Kidney (tissue), 14 donors: ENCODE results near the gene FGR. TPM values are rescaled to one million over a fixed set of nuclear protein-coding genes. Genes with fewer than 3 reads are reported as not detected.

Source experiments
- DNase-seq, 5 donors: peaks; one replicate each; pipeline ENCODE4 v3.0.0-alpha.2; 2013 to 2020
- FAIRE-seq: peaks from 2 replicates; lab custom pipeline; 2012; peaks lifted over from hg19 to GRCh38; lab: Jason Lieb, UNC
- H3K27ac ChIP-seq, 2 donors: one replicate each; pipeline ENCODE4 v1.7.0; 2013; ENCODE audit warnings: low read depth in 2 of 2, low read length in 2 of 2, inconsistent platforms in 1 of 2
- H3K27me3 ChIP-seq: one replicate; pipeline ENCODE4 v1.7.1; 2013; ENCODE audit warnings: low read length, inconsistent platforms; ENCODE audit not compliant: control insufficient read depth, insufficient read depth
- H3K36me3 ChIP-seq, 3 donors: one replicate each; pipeline versions ENCODE4 v1.7.0 to v1.7.1; 2013; ENCODE audit warnings: low read length in 3 of 3, control low read depth in 1 of 3, inconsistent platforms in 1 of 3; ENCODE audit not compliant: insufficient read depth in 3 of 3, control insufficient read depth in 2 of 3
- H3K4me1 ChIP-seq, 3 donors: one replicate each; pipeline versions ENCODE4 v1.7.0 to v1.7.1; 2013; ENCODE audit warnings: low read length in 3 of 3, inconsistent platforms in 1 of 3, low read depth in 1 of 3; ENCODE audit not compliant: control insufficient read depth in 2 of 3, insufficient read depth in 2 of 3
- H3K4me3 ChIP-seq, 3 donors: one replicate each; pipeline versions ENCODE4 v1.7.0 to v1.8.1; 2013; ENCODE audit warnings: low read length in 3 of 3, control low read depth in 1 of 3, inconsistent platforms in 1 of 3
- H3K9ac ChIP-seq, 3 donors: one replicate each; pipeline versions ENCODE4 v1.7.0 to v1.7.1; 2013; ENCODE audit warnings: low read length in 3 of 3, control low read depth in 1 of 3, inconsistent platforms in 1 of 3
- H3K9me3 ChIP-seq, 3 donors: one replicate each; pipeline versions ENCODE4 v1.7.0 to v1.7.1; 2013; ENCODE audit warnings: low read length in 3 of 3, control low read depth in 1 of 3, inconsistent platforms in 1 of 3; ENCODE audit not compliant: control insufficient read depth in 2 of 3, insufficient read depth in 1 of 3
- CTCF ChIP-seq: IDR thresholded peaks from 3 replicates; pipeline ENCODE4 v1.5.1; 2012; ENCODE audit warnings: mild to moderate bottlenecking, moderate library complexity, borderline replicate concordance; ENCODE audit not compliant: insufficient read depth; ENCODE audit errors: extremely low read depth
- intact Hi-C: fragments of 100-400 bp; cut with DNase I; formaldehyde crosslinking; loops from one replicate; pipeline ENCODE4 v1.11.1; 2022
- polyA plus RNA-seq: library from polyadenylated mRNA; stranded (reverse); fragments of 350-450 nt; fragmentation: Illumina TruSeq; extraction: RNeasy Lipid Tissue Mini Kit (QIAGEN cat#74804); gene quantifications from one replicate; pipeline ENCODE4 v1.2.3, GENCODE V29; 2014; ENCODE audit warnings: low read depth, low replicate concordance; ENCODE audit not compliant: insufficient read depth
- total RNA-seq: library from RNA; stranded (reverse); fragmentation: NEBNext Ultra II Directional; extraction: Animal tissue kit (Norgen Biotek cat#: 25700); gene quantifications from one replicate; pipeline ENCODE4 v1.2.1, GENCODE V29; 2021
- donor health status: control.
- donor health status: control.
- donor health status: control.
- donor health status: control.
- donor health status: control.
- donor health status: DM: yes; HTN: yes; CAD: no.
- donor health status: Normal renal cell carcinoma (clear cell type).

The FGR gene
- total and polyA plus RNA-seq, 2 donors from 2014 or later: 2.5 to 23.3 TPM

GRCh38 chr1:27668121-27668807 is 33.3 kb upstream of the FGR start:
- Histone ChIP-seq H3K9me3 (no peaks in the 10 kb centered on the region), H3K4me1 (peaks cover 0 to 9% (median 7%) of the 10 kb centered on the region in 3 donors), H3K4me3 (no peak overlapping the region), H3K9ac (no peak overlapping the region), H3K27me3 (no peaks in the 10 kb centered on the region), H3K36me3 (no peaks in the 10 kb centered on the region), H3K27ac (no peak overlapping the region)
- no peak for TF ChIP-seq CTCF
- DNase-seq (no peak), FAIRE-seq (no peak)
- intact Hi-C loops: loop anchor here (10.0 kb wide), 1 partner anchor 363 kb away; no protein-coding TSS in a partner anchor

- FAIRE-seq: no peak
- H3K27ac ChIP-seq: no peak overlapping the region
- no peaks in the 10 kb centered on the region for H3K36me3 ChIP-seq
- TF ChIP-seq CTCF: no peak
- no peaks in the 10 kb centered on the region for H3K27me3 ChIP-seq
- no peak overlapping the region for H3K4me3 ChIP-seq
- intact Hi-C loops: loop anchor here (10.0 kb wide), 1 partner anchor 362 kb away; no protein-coding TSS in a partner anchor
- peaks cover 0 to 12% (median 0%) of the 10 kb centered on the region in 3 donors for H3K4me1 ChIP-seq
- no peak for DNase-seq
- no peak overlapping the region for H3K9ac ChIP-seq
- H3K9me3 ChIP-seq: no peaks in the 10 kb centered on the region
Observed at GRCh38 chr1:27666791-27667254, 31.8 kb upstream of the FGR start.

- H3K4me3 ChIP-seq: no peak overlapping the region
- no peak for TF ChIP-seq CTCF
- no peak overlapping the region for H3K27ac ChIP-seq
- peaks cover 0 to 8% (median 0%) of the 10 kb centered on the region in 3 donors for H3K4me1 ChIP-seq
- no peaks in the 10 kb centered on the region for H3K36me3 ChIP-seq
- no peaks in the 10 kb centered on the region for H3K27me3 ChIP-seq
- DNase-seq (no peak), FAIRE-seq (no peak)
- no peak overlapping the region for H3K9ac ChIP-seq
- no peaks in the 10 kb centered on the region for H3K9me3 ChIP-seq
- intact Hi-C loops: loop anchor here (10.0 kb wide), 1 partner anchor 361 kb away; no protein-coding TSS in a partner anchor
Observed at GRCh38 chr1:27666294-27666693, 31.3 kb upstream of the FGR start.
